Measurements from ENCODE around the gene ZNF3. TPM values are rescaled to one million over a fixed set of nuclear protein-coding genes. Genes with fewer than 3 reads are reported as not detected.

The ZNF3 gene
- polyA plus RNA-seq, 10 donors = 21.1 to 31.0 (median 26.7) TPM

GRCh38 chr7:100089458-100090196 lies 8.1 kb upstream of the ZNF3 start:
- no peak for DNase-seq

DNA sequence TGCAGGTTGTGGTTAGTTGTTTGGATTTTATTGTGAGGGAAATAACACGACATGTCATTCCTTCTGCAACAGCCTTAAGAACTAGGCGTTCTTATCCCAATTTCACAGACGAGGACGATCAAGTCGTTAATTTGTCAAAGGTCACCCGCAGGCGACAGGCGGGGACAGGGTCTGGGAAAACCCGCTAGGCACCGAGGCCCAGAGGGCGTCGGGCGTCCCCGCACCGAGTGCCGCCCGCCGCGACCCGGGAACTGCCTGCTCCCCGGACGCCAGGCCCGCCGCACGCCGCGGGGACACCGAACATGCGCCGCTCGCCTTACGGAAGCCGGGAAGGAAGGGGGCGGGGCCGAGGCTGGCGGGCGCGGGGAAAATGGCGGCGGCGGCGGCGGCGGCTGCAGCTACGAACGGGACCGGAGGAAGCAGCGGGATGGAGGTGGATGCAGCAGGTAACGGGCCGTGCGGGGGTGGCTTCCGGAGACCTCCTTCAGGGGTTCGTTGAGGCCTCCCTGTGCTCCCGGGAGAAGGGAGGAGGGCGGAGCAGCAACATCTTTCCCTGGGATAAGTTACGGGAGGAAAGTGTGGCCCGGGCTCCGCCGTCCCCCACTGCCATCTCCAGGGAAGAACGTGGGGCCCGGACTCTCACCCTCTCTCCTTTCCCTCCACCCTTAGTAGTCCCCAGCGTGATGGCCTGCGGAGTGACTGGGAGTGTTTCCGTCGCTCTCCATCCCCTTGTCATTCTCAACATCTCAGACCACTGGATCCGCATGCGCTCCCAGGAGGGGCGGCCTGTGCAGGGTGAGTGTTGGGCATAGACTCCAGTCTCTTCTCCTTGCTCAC lies 7.3 kb upstream of the ZNF3 start, which contains the start of gene COPS6:
Gene COPS6 (plus strand): TSS at position 349 of the 837 bp plus-strand sequence. CDS start 22 bp downstream, at position 371.
- DNase-seq = peak; percentile 78 to 94 (median 85)

- no peak for DNase-seq
These were observed 6.6 kb upstream of the ZNF3 start for GRCh38 chr7:100088095-100088620.

- DNase-seq = peak in 1 of 3 donors; percentile 94
These were observed 5.7 kb upstream of the ZNF3 start for GRCh38 chr7:100087055-100087750.

DNA sequence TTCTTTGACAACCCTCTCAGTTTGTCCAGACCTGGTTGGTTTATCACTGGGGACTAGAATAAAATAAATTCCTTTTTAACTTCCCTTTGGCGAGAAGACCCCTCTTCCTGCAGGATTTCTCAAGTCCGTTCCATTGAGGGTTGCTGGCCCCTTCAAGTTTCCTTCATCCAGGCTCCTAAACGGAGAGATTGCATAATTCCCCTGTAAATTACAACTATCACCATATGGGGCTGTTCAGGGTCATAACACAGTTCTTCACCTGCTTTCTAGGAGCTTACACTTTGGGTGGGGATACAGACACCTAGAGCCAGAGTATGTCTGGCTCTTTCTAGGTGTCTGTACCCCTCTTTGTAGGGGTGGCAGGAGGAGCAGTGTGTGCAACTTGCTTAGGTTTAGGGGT lies 4.0 kb upstream of the ZNF3 start:
- no peak for DNase-seq

- DNase-seq = no peak
These were observed 1.5 kb upstream of the ZNF3 start for GRCh38 chr7:100082978-100083377.

DNA sequence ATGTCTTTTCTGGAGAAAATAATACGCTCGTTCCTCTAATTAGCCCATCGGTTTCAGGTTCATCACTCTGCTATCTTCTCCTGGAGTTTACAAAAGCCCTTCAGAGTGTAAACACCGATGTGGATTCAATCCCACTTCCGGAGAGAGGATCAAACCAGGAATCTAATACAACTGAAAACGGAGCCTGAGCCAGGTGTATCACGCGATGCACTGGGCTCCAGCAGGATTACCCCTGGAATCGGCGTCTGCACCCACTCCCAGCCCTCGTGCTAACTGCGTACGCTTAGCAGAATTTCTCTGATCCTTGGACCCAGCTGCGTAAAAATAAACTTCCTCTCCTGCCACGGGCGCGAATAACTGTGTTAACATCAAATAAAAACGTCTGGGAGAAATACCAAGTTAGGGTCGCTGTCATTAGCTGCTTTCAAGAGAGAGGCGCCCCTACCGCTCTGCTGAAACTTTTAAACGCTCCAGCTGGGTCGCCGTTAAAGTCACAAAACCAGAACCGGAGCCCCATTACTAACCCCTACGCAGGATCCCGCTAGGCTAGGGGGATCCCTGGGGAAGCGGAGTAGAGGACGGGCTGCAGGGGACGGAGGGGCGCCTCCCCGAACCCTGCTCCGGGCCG lies 502 bp downstream of the ZNF3 start:
- no peak for DNase-seq

DNA sequence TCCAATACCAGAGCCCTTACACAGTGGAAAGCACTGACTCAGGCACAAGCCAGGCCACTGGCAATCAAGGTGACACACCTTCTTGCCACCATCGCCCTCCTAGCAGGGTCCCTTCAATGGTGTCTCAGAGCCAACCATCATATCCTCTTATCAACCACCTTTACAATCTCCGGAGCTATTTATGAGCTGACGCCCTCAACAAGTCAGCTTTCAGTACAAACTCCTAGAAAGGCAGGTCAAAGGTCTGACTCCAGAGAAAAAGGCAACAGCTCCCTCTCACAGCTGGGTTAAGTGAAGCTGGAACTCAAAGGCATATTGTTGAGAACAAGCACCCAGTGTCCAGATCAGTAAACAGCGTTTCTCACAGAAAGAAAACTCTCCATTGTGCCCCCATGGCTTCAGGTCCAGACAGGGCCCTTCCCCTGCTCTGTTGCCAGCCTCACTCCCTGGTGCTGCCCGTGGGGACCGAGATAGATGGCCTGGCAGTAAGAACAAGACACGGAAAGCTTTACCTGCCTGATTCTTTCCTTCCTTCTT lies 2.4 kb downstream of the ZNF3 start:
- DNase-seq = no peak

GRCh38 chr7:100077205-100077604 lies 4.3 kb downstream of the ZNF3 start:
- no peak for DNase-seq

GRCh38 chr7:100075418-100075817 lies 6.1 kb downstream of the ZNF3 start:
- DNase-seq = no peak

- DNase-seq = no peak
These were observed 6.7 kb downstream of the ZNF3 start for GRCh38 chr7:100074841-100075240.

GRCh38 chr7:100072462-100072861 lies 9.1 kb downstream of the ZNF3 start:
- DNase-seq = no peak

GRCh38 chr7:100071018-100071723 lies 10.4 kb downstream of the ZNF3 start:
- DNase-seq = no peak

GRCh38 chr7:100069991-100070390 lies 11.5 kb downstream of the ZNF3 start:
- DNase-seq = no peak

GRCh38 chr7:100066953-100067352 lies 14.6 kb downstream of the ZNF3 start:
- no peak for DNase-seq

DNA sequence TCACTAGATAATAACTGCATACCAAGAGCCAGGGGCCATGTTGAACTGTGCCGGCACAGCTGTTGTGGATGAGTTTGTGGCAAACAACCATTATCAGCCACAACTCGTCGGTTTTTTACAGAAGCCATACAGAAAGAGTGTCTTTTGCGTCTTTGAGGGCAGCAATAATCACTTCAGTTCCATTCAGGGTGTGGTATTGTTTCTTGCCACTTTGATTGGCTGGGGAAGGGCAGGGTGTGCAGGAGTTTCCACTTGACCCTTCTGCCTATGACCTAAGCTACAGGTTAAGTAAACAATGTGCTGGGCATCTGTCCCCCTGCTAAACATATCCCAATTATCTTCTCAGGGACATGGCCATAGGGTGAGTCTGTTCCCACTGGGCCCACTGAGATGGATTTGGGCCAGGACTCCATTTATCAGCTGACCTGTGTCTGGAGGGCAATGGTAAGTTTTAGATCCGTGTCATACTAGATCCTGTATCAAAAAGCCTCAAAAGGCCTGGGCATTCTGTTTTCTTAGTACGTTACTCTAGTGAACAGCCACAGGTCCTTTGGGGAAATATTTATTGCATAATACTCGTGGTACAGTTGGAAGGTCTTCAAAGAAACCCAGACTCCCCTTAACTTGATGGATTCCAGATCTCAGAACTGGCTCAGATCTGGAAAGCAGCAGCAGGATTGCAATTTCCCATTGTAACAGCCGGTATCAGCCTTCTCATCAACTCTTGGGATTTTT lies 15.9 kb downstream of the ZNF3 start:
- DNase-seq = peak in 1 of 3 donors; percentile 36

GRCh38 chr7:100064162-100064561 lies 17.4 kb downstream of the ZNF3 start:
- no peak for DNase-seq

DNA sequence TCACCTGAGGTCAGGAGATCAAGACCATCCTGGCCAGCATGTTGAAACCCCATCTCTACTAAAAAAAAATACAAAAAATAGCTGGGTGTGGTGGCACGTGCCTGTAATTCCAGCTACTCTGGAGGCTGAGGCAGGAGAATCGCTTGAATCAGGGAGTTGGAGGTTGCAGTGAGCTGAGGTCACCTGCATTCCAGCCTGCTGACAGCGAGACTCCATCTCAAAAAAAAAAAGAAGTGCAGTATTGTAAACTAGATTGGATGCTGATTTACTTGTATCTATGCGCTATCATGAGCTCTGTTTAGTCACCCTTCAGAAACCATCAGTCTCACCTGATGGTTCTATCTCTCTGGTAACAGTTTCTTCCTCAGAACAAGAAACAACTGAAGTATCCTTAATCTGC lies 18.1 kb downstream of the ZNF3 start:
- no peak for DNase-seq

DNA sequence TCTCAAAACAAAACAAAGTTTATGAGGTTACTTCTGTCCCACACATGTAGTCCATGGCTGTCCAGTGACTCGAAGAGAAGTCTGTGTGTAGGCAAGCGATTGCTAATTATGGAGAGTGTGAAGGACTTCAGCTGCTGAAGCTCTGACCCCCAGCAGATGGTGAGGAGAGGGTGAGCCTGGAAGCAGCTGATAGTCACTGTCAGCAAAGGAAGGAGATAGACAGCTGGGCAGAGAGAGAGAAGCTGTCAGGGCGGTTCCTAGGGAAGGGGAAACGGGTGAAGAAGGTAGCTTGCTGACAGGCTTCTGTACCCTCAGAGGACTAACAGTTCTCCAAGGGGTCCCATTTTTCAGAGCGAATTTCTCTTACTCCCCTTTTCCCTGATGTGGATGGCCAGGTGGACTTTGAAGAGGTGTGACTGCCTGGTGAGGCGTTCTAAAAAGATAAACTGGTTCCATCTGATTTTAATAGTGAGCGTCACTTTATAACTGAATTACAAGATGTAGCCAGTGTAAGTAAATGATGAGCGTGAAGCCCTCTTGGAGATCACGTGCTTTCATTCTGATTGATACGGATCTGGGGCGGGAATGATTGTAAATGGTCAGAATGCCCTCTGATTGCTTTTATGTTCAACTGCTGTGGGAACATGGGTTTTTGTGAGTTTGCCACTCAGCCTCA lies 19.9 kb downstream of the ZNF3 start:
- DNase-seq = peak in 2 of 3 donors; percentile 14 to 38

Measured in muscle of back (tissue), 11 donors.